Measurements from ENCODE around the gene ACOD1.
"Not testable (repeated sequence)": the region's sequence is repeated elsewhere in the genome, so short reads cannot be mapped to it uniquely, and the experiment has no call there.

The ACOD1 gene

DNA sequence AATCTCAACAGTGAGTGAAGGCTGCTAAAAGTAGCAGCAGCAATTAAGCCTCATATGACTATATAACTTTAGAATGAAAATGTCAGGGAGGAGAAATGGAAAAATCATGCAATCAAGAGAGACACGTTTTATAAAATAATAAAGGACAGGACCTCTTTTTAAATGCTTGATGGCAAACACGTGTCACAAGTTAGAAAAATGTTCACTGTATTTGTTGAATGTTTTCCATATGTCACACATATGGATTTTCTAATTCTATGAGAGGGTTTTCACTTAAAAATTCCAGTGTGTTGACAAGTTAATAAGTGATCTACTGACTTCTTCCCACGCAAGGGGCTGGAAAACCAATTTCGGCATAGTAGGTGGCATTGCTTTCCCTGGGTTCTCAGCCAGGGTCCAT is 34.4 kb upstream of the ACOD1 start:
- Histone ChIP-seq H3K27ac (no peak overlapping the region), H3K4me3 (no peak overlapping the region), H3K36me3 (no peaks in the 10 kb centered on the region), H3K9me3 (no peaks in the 10 kb centered on the region), H3K4me1 (peaks cover 0 to 16% (median 6%) of the 10 kb centered on the region in 4 donors), H3K27me3 (no peaks in the 10 kb centered on the region)
- TF ChIP-seq, protein P1, sequence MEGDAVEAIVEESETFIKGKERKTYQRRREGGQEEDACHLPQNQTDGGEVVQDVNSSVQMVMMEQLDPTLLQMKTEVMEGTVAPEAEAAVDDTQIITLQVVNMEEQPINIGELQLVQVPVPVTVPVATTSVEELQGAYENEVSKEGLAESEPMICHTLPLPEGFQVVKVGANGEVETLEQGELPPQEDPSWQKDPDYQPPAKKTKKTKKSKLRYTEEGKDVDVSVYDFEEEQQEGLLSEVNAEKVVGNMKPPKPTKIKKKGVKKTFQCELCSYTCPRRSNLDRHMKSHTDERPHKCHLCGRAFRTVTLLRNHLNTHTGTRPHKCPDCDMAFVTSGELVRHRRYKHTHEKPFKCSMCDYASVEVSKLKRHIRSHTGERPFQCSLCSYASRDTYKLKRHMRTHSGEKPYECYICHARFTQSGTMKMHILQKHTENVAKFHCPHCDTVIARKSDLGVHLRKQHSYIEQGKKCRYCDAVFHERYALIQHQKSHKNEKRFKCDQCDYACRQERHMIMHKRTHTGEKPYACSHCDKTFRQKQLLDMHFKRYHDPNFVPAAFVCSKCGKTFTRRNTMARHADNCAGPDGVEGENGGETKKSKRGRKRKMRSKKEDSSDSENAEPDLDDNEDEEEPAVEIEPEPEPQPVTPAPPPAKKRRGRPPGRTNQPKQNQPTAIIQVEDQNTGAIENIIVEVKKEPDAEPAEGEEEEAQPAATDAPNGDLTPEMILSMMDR (IDR thresholded peaks at IDR 0.05) = no peak
- no peak for DNase-seq
- intact Hi-C loops (cut with DNase I; ENCODE audit: low total_unique reads) = no loop called here

DNA sequence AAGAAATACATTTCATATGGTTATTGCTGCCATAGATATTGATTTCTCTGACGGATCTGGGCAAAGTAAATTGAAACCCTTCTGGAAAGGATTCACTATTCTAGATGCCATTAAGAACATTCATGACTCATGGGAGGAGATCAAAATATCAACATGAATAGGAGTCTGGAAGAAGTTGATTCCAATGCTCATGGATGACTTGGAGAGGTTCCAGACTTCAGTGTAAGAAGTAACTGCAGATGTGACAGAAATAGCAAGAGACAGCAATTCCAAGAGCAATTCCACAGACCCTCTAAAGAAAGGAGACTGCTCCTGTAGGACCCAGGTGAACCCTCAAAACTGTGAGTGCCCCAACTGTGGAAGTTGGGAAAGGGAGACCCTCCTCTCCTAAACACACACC is 31.2 kb upstream of the ACOD1 start:
- DNase-seq = no peak
- H3K27ac ChIP-seq = peak overlapping the region; percentile 55 to 69
- TF ChIP-seq, protein P1 (IDR thresholded peaks at IDR 0.05) = no peak
- no peaks in the 10 kb centered on the region for H3K9me3 ChIP-seq
- H3K27me3 ChIP-seq = no peaks in the 10 kb centered on the region
- no peaks in the 10 kb centered on the region for H3K36me3 ChIP-seq
- peaks cover 0 to 16% (median 6%) of the 10 kb centered on the region in 4 donors for H3K4me1 ChIP-seq
- H3K4me3 ChIP-seq = no peak overlapping the region
- intact Hi-C loops (cut with DNase I; ENCODE audit: low total_unique reads) = no loop called here

DNA sequence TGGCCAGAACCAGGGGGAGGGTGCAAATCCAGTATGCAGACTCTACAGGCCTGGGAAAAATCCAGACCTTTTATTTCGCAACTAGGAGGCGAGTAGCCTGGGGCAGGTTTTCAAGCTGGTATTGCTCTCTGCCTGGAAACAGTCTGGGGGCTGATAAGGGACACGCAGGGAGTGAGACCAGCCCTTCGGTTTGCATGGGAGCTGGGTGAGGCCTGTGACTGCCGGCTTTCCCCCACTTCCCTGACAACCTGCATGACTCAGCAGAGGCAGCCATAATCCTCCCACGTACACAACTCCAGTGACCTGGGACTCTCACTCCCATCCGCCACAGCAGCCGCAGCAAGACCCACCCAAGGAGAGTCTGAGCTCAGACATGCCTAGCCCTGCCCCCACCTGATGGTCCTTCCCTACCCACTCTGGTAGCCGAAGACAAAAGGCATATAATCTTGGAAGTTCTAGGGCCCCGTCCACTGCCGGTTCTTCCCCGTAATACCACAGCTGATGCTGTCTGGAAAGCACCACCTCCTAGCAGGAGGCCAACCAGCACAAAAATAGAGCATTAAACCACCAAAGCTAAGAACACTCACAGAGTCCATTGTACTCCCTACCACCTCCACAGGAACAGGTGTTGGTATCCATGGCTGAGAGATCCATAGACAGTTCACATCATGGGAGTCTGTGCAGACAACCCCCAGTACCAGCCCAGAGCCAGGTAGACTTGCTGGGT is 30.4 kb upstream of the ACOD1 start:
- peak in 1 of 2 donors; percentile 70 for DNase-seq
- peak overlapping the region; percentile 55 to 69 for H3K27ac ChIP-seq

GRCh38 chr13:76921516-76921915 is 26.8 kb upstream of the ACOD1 start:
- peaks cover 0 to 16% (median 6%) of the 10 kb centered on the region in 4 donors for H3K4me1 ChIP-seq
- intact Hi-C loops (cut with DNase I; ENCODE audit: low total_unique reads) = no loop called here
- H3K9me3 ChIP-seq = no peaks in the 10 kb centered on the region
- H3K4me3 ChIP-seq = no peak overlapping the region
- H3K27me3 ChIP-seq = no peaks in the 10 kb centered on the region
- H3K27ac ChIP-seq = no peak overlapping the region
- H3K36me3 ChIP-seq = no peaks in the 10 kb centered on the region
- DNase-seq = no peak
- TF ChIP-seq, protein P1 (IDR thresholded peaks at IDR 0.05) = no peak

More for the DNA sequence above, 30.4 kb upstream of the ACOD1 start:
- H3K4me3 ChIP-seq; H3K36me3 ChIP-seq; H3K27me3 ChIP-seq; H3K9me3 ChIP-seq; intact Hi-C loops (cut with DNase I; ENCODE audit: low total_unique reads): not testable (repeated sequence)
- peaks cover 0 to 16% (median 6%) of the 10 kb centered on the region in 4 donors for H3K4me1 ChIP-seq

DNA sequence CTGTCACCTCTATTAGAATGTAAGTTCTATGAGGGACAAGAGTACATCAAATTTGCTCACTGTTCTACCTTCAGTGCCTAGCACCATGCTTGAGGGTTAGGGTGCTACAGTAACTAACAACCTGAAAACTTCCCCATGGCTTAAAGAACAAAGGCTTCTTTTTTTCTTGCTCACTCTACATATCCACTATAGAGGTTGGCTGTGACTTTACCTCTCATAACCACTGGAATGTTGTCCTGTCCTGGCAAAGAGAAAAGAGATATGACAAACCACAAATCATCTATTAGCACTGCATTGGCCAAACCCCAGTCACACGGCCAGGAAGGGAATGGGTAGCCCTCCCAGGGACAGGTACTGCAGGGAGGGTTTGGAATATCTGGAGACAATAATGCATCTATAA is 23.2 kb upstream of the ACOD1 start:
- TF ChIP-seq, protein P1 (IDR thresholded peaks at IDR 0.05) = no peak
- intact Hi-C loops (cut with DNase I; ENCODE audit: low total_unique reads) = no loop called here
- no peaks in the 10 kb centered on the region for H3K4me1 ChIP-seq
- H3K4me3 ChIP-seq = no peak overlapping the region
- no peaks in the 10 kb centered on the region for H3K9me3 ChIP-seq
- no peak for DNase-seq
- no peaks in the 10 kb centered on the region for H3K27me3 ChIP-seq
- no peak overlapping the region for H3K27ac ChIP-seq
- no peaks in the 10 kb centered on the region for H3K36me3 ChIP-seq

GRCh38 chr13:76927955-76928354 is 20.4 kb upstream of the ACOD1 start:
- no peak for DNase-seq
- no peaks in the 10 kb centered on the region for H3K36me3 ChIP-seq
- H3K27me3 ChIP-seq = no peaks in the 10 kb centered on the region
- H3K4me3 ChIP-seq = no peak overlapping the region
- peaks cover 0 to 7% (median 0%) of the 10 kb centered on the region in 3 donors for H3K9me3 ChIP-seq
- no peak overlapping the region for H3K27ac ChIP-seq
- H3K4me1 ChIP-seq = no peaks in the 10 kb centered on the region
- TF ChIP-seq, protein P1 (IDR thresholded peaks at IDR 0.05) = no peak
- intact Hi-C loops (cut with DNase I; ENCODE audit: low total_unique reads) = no loop called here
